SK-N-SH (cell line): Measurements from ENCODE around the gene SMLR1. TPM values are rescaled to one million over a fixed set of nuclear protein-coding genes. Genes with fewer than 3 reads are reported as not detected.

Experiments
- CTCF ChIA-PET: fragments of 300-600, 350-600 bp; formaldehyde crosslinking; extraction: SDS; loops from one replicate; lab custom pipeline; 2021; lab: Yijun Ruan, JAX
- POLR2A ChIA-PET: fragments of 350-600 bp; sonication (Branson Sonifier 250); formaldehyde crosslinking; extraction: SDS; loops from one replicate; lab custom pipeline; 2020; ENCODE audit warnings: antibody characterized with exemption, inconsistent platforms; lab: Yijun Ruan, JAX
- DNase-seq: peaks from one replicate; pipeline ENCODE4 v3.0.0; 2012
- H2AFZ ChIP-seq: fragments of 200-600 bp; sonication (generic); 2 replicates; pipeline ENCODE4 v1.8.1; 2016; ENCODE audit warnings: antibody characterized with exemption, mild to moderate bottlenecking, low read depth
- H3F3A ChIP-seq: fragments of 200-600 bp; sonication (generic); replicated peaks from 2 replicates; pipeline ENCODE3; 2016; ENCODE audit warnings: antibody characterized with exemption, mild to moderate bottlenecking; ENCODE audit not compliant: insufficient read depth
- H3K27ac ChIP-seq, 2 experiments: fragments of 200-500 bp in 1 of 2; fragments of 200-600 bp in 1 of 2; sonication (Bioruptor generic) in 1 of 2; sonication (generic), shearing (Covaris generic) in 1 of 2; 2 replicates each; pipeline versions ENCODE4 v1.5.1 to v1.6.1; 2014 to 2016; ENCODE audit warnings: low read depth in 2 of 2, inconsistent platforms in 1 of 2, low read length in 1 of 2, mild to moderate bottlenecking in 1 of 2, mixed read lengths in 1 of 2
- H3K27me3 ChIP-seq: fragments of 200-600 bp; sonication (generic), shearing (Covaris generic); 2 replicates; pipeline ENCODE4 v1.6.1; 2016; ENCODE audit warnings: mixed run types; ENCODE audit not compliant: insufficient read depth
- H3K36me3 ChIP-seq, 2 experiments: fragments of 200-500 bp in 1 of 2; fragments of 200-600 bp in 1 of 2; sonication (Bioruptor generic) in 1 of 2; sonication (generic) in 1 of 2; replicated peaks in 1 of 2; 2 replicates each; pipeline versions ENCODE3 to v1.5.1; 2014 to 2016; ENCODE audit warnings: low read length in 1 of 2, mild to moderate bottlenecking in 1 of 2; ENCODE audit not compliant: insufficient read depth in 2 of 2, control insufficient read depth in 1 of 2
- H3K4me1 ChIP-seq, 2 experiments: fragments of 200-500 bp in 1 of 2; fragments of 200-600 bp in 1 of 2; sonication (Bioruptor generic) in 1 of 2; sonication (generic), shearing (Covaris generic) in 1 of 2; 2 replicates each; pipeline versions ENCODE4 v1.5.1 to v1.6.1; 2014 to 2016; ENCODE audit warnings: low read depth in 1 of 2, low read length in 1 of 2, mixed run types in 1 of 2; ENCODE audit not compliant: insufficient read depth in 2 of 2, control insufficient read depth in 1 of 2
- H3K4me2 ChIP-seq: fragments of 200-600 bp; sonication (generic), shearing (Covaris generic); 2 replicates; pipeline ENCODE4 v1.6.1; 2017; ENCODE audit warnings: mixed run types
- H3K4me3 ChIP-seq, 2 experiments: fragments of 200-500 bp in 1 of 2; fragments of 200-600 bp in 1 of 2; sonication (Bioruptor generic) in 1 of 2; sonication (generic), shearing (Covaris generic) in 1 of 2; 2 replicates each; pipeline versions ENCODE4 v1.5.1 to v1.8.1; 2014 to 2016; ENCODE audit warnings: low read depth in 2 of 2, inconsistent platforms in 1 of 2, low read length in 1 of 2, mild to moderate bottlenecking in 1 of 2, mixed read lengths in 1 of 2, moderate library complexity in 1 of 2
- H3K79me2 ChIP-seq: fragments of 200-600 bp; sonication (generic); 2 replicates; pipeline ENCODE4 v1.8.1; 2017; ENCODE audit warnings: mild to moderate bottlenecking; ENCODE audit not compliant: insufficient read depth
- H3K9ac ChIP-seq: fragments of 200-600 bp; sonication (generic); 2 replicates; pipeline ENCODE4 v1.6.1; 2017; ENCODE audit warnings: mixed run types
- H3K9me2 ChIP-seq: fragments of 200-600 bp; sonication (generic); 2 replicates; pipeline ENCODE4 v1.6.1; 2017; ENCODE audit warnings: mixed run types
- H3K9me3 ChIP-seq: fragments of 200-600 bp; sonication (generic); 2 replicates; pipeline ENCODE4 v1.6.1; 2017; ENCODE audit warnings: mixed run types, mild to moderate bottlenecking, moderate library complexity
- H4K20me1 ChIP-seq: fragments of 200-600 bp; sonication (generic); 2 replicates; pipeline ENCODE4 v1.6.1; 2017; ENCODE audit warnings: mild to moderate bottlenecking, mixed run types; ENCODE audit not compliant: insufficient read depth
- ELF1 ChIP-seq: IDR thresholded peaks from 2 replicates; pipeline ENCODE4 v1.4.0; 2012
- EP300 ChIP-seq, 2 experiments: IDR thresholded peaks; 2 replicates each; pipeline versions ENCODE4 v1.4.0 to v1.6.1; 2012; ENCODE audit warnings: borderline replicate concordance in 1 of 2, low read depth in 1 of 2, low read length in 1 of 2
- FOSL2 ChIP-seq: IDR thresholded peaks from 2 replicates; pipeline ENCODE4 v1.4.0; 2012; ENCODE audit warnings: low read depth, mild to moderate bottlenecking, moderate library complexity, borderline replicate concordance
- FOXJ3 ChIP-seq: sonication (generic); formaldehyde crosslinking; IDR thresholded peaks from 2 replicates; pipeline ENCODE4 v1.5.1; 2020; ENCODE audit warnings: mild to moderate bottlenecking, missing genetic modification reagents
- FOXM1 ChIP-seq: IDR thresholded peaks from 2 replicates; pipeline ENCODE4 v1.4.0; 2012; ENCODE audit warnings: low read depth, mild to moderate bottlenecking
- JUND ChIP-seq: IDR thresholded peaks from 2 replicates; pipeline ENCODE4 v1.4.0; 2012
- MAX ChIP-seq: IDR thresholded peaks from 2 replicates; pipeline ENCODE4 v1.4.0; 2012; ENCODE audit warnings: low read depth
- MEF2A ChIP-seq: IDR thresholded peaks from 2 replicates; pipeline ENCODE4 v1.4.0; 2012; ENCODE audit warnings: low read depth, borderline replicate concordance
- NFIC ChIP-seq: IDR thresholded peaks from 2 replicates; pipeline ENCODE4 v1.4.0; 2012; ENCODE audit warnings: borderline replicate concordance
- PBX3 ChIP-seq: IDR thresholded peaks from 2 replicates; pipeline ENCODE4; 2012
- RAD21 ChIP-seq: IDR thresholded peaks from 2 replicates; pipeline ENCODE4 v1.6.1; 2012; ENCODE audit warnings: mild to moderate bottlenecking, low read length
- RCOR1 ChIP-seq: fragments of 150-350 bp; IDR thresholded peaks from 2 replicates; pipeline ENCODE4 v1.6.1; 2017; ENCODE audit warnings: antibody characterized with exemption, low read length
- RXRA ChIP-seq: IDR thresholded peaks from 2 replicates; pipeline ENCODE4 v1.4.0; 2012; ENCODE audit warnings: low read depth, mild to moderate bottlenecking, borderline replicate concordance
- TAF1 ChIP-seq: IDR thresholded peaks from 2 replicates; pipeline ENCODE4 v1.6.1; 2012; ENCODE audit warnings: low read depth, mild to moderate bottlenecking, low read length, moderate library complexity, borderline replicate concordance
- TCF12 ChIP-seq: IDR thresholded peaks from 2 replicates; pipeline ENCODE4 v1.4.0; 2012
- TEAD4 ChIP-seq: IDR thresholded peaks from 2 replicates; pipeline ENCODE4 v1.4.0; 2012; ENCODE audit warnings: mild to moderate bottlenecking, borderline replicate concordance; ENCODE audit not compliant: insufficient read depth
- USF2 ChIP-seq: fragments of 150-350 bp; IDR thresholded peaks from 2 replicates; pipeline ENCODE4 v1.6.1; 2017; ENCODE audit warnings: antibody characterized with exemption, low read length, low read depth, borderline replicate concordance
- YY1 ChIP-seq: IDR thresholded peaks from 2 replicates; pipeline ENCODE4 v1.4.0; 2012; ENCODE audit warnings: low read depth, mild to moderate bottlenecking
- WGBS: methylation state at CpG from one replicate; pipeline ENCODE4 v1.1.6; 2017; ENCODE audit warnings: low lambda C conversion rate; 5-methylcytosine and 5-hydroxymethylcytosine counted together
- polyA plus RNA-seq, 3 experiments: library from polyadenylated mRNA; depleted of rRNA; stranded (reverse); fragments of >200 nt; gene quantifications; 2 replicates each; pipeline ENCODE4 v1.2.3, GENCODE V29; 2012
- TF ChIP-seq, protein P1 (sequence below): IDR thresholded peaks from 2 replicates; pipeline ENCODE4 v1.4.0; 2012; ENCODE audit warnings: low read depth, borderline replicate concordance

The SMLR1 gene
- polyA plus RNA-seq, 1 of the 3 experiments (the other 2 are of a cell fraction), result 0.03 TPM

DNA sequence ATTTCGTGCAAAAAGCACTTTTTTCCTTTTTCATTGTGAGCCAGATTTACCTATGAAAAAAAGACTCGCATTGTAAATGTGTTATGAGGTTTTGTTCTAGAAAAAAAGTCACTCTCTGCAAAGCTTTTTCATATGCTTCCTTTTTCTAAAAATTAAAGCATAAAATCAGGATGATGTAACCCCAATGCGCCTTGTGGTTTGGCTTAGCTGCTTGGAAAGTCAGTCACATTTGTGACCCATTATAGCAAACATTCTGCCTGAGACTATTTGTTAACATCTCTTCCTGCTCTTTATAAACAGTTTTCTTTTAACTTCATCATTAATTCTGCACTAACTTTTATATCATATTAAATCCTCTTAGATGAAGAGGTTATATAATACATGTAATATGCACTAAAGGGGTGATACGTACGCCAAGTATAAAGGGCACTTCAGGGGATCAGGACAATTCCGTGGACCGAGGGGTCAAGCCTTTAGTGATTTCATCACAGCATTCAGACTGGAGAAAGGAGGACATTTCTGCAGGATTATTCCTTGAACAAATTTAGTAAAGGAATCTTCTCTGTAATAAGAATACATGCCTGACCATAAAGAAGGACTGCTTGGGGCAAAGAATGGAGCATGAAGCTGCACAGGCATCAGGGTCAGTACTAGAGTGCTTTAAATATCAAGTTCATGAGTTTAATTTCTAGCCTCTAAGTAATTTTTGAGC lies 48.1 kb upstream of the SMLR1 start:
- Histone ChIP-seq H3K4me3 (peak overlapping the region in 1 of 2 experiments; percentile 7; a peak in 2 of 4 replicates), H3K4me1 (peaks cover 0 to 15% of the 10 kb centered on the region in 2 experiments; a peak in 3 of 4 replicates), H3K79me2 (no peaks in the 10 kb centered on the region), H4K20me1 (no peaks in the 10 kb centered on the region), H3K36me3 (no peaks in the 10 kb centered on the region), H3K4me2 (peak overlapping the region; percentile 63), H3K27ac (peak overlapping the region; percentile 82 to 92), H2AFZ (peak overlapping the region; percentile 80), H3K9ac (peak overlapping the region; percentile 11; the same call in 1 of the 2 replicates), H3K9me3 (no peaks in the 10 kb centered on the region), H3K9me2 (no peaks in the 10 kb centered on the region), H3F3A (peaks cover 21% of the 10 kb centered on the region), H3K27me3 (no peaks in the 10 kb centered on the region)
- ChIA-PET CTCF (no interaction called here), POLR2A (no interaction called here)
- 26% methylated on average over 7 of the region's 7 CpGs for WGBS
- DNase-seq, result no peak
- TF ChIP-seq RAD21, result no peak
- no peak for TF ChIP-seq ELF1
- no peak for TF ChIP-seq YY1
- TF ChIP-seq NFIC, result peak; percentile 94
- TF ChIP-seq USF2, result no peak
- TF ChIP-seq TCF12, result peak; percentile 90
- no peak for TF ChIP-seq FOXJ3 (CRISPR knock-in tag)
- peak; percentile 63; the same call in 1 of the 2 replicates for TF ChIP-seq TEAD4
- 0 out of 2 replicates have a peak, but pooled peaks have one; percentile 27 for TF ChIP-seq FOXM1
- TF ChIP-seq EP300 (IDR thresholded peaks at IDR 0.05; ENCODE audit: borderline replicate concordance in 1 of 2, low read depth in 1 of 2, low read length in 1 of 2), result peak in 1 of 2 experiments; percentile 72; a peak in 2 of 4 replicates
- TF ChIP-seq JUND, result peak; percentile 75
- peak; percentile 80 for TF ChIP-seq PBX3
- no peak for TF ChIP-seq RCOR1
- TF ChIP-seq FOSL2, result peak; percentile 46; the same call in 1 of the 2 replicates
- peak; percentile 35; the same call in 1 of the 2 replicates for TF ChIP-seq RXRA
- no peak for TF ChIP-seq MAX

GRCh38 chr6:130779658-130780033 lies 47.6 kb upstream of the SMLR1 start:
- Histone ChIP-seq H2AFZ (no peak overlapping the region), H3K9me3 (no peaks in the 10 kb centered on the region), H3K79me2 (no peaks in the 10 kb centered on the region), H3K27me3 (no peaks in the 10 kb centered on the region), H3K4me3 (no peak overlapping the region), H3K9ac (no peak overlapping the region), H3K27ac (peak overlapping the region; percentile 82 to 92; a peak in 3 of 4 replicates), H3K9me2 (no peaks in the 10 kb centered on the region), H3F3A (peaks cover 21% of the 10 kb centered on the region), H3K4me2 (peak overlapping the region; percentile 63; the same call in 1 of the 2 replicates), H3K4me1 (peaks cover 0 to 15% of the 10 kb centered on the region in 2 experiments; a peak in 3 of 4 replicates), H4K20me1 (no peaks in the 10 kb centered on the region), H3K36me3 (no peaks in the 10 kb centered on the region)
- 11% methylated on average over 4 of the region's 4 CpGs for WGBS
- ChIA-PET CTCF (no interaction called here), POLR2A (no interaction called here)
- DNase-seq, result no peak
- no peak; the same call in 1 of the 2 replicates for TF ChIP-seq RXRA
- TF ChIP-seq PBX3, result peak; percentile 98
- no peak for TF ChIP-seq TAF1
- peak; percentile 99 for TF ChIP-seq NFIC
- TF ChIP-seq EP300 (IDR thresholded peaks at IDR 0.05; ENCODE audit: borderline replicate concordance in 1 of 2, low read depth in 1 of 2, low read length in 1 of 2), result peak; percentile 59 to 96
- no peak for TF ChIP-seq YY1
- TF ChIP-seq, protein P1, sequence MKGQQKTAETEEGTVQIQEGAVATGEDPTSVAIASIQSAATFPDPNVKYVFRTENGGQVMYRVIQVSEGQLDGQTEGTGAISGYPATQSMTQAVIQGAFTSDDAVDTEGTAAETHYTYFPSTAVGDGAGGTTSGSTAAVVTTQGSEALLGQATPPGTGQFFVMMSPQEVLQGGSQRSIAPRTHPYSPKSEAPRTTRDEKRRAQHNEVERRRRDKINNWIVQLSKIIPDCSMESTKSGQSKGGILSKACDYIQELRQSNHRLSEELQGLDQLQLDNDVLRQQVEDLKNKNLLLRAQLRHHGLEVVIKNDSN, result no peak
- TF ChIP-seq USF2, result no peak
- peak; percentile 95 for TF ChIP-seq FOXM1
- TF ChIP-seq MAX, result peak; percentile 67
- peak; percentile 41; the same call in 1 of the 2 replicates for TF ChIP-seq MEF2A
- no peak for TF ChIP-seq RAD21
- TF ChIP-seq JUND, result peak; percentile 88
- TF ChIP-seq ELF1, result no peak
